H9 (cell line): ENCODE data around the gene CARD8. TPM values are rescaled to one million over a fixed set of nuclear protein-coding genes. Genes with fewer than 3 reads are reported as not detected.

ENCODE experiments used
- DNase-seq: peaks from one replicate; pipeline ENCODE4 v3.0.0-alpha.2; 2017
- H2AFZ ChIP-seq: one replicate; pipeline ENCODE4 v1.6.1; 2013; ENCODE audit warnings: mild to moderate bottlenecking, low read length, control low read depth, moderate library complexity
- H2AK5ac ChIP-seq: 2 replicates; pipeline ENCODE4 v1.6.1; 2013; ENCODE audit warnings: low read length, control low read depth, mixed read lengths; ENCODE audit not compliant: insufficient read length
- H2BK120ac ChIP-seq: one replicate; pipeline ENCODE4 v1.6.1; 2013; ENCODE audit warnings: low read depth, mild to moderate bottlenecking, low read length, control low read depth, inconsistent platforms; ENCODE audit not compliant: poor library complexity, severe bottlenecking
- H2BK12ac ChIP-seq: 2 replicates; pipeline ENCODE4 v1.6.1; 2013; ENCODE audit warnings: low read length, control low read depth, mixed read lengths, low read depth; ENCODE audit not compliant: insufficient read length
- H2BK15ac ChIP-seq: 2 replicates; pipeline ENCODE4 v1.6.1; 2013; ENCODE audit warnings: low read depth, low read length, control low read depth
- H2BK20ac ChIP-seq: one replicate; pipeline ENCODE4 v1.6.1; 2013; ENCODE audit warnings: low read depth, mild to moderate bottlenecking, low read length, control low read depth, inconsistent platforms; ENCODE audit not compliant: poor library complexity, severe bottlenecking
- H2BK5ac ChIP-seq: 2 replicates; pipeline ENCODE4 v1.6.1; 2013; ENCODE audit warnings: low read length, control low read depth, mixed read lengths; ENCODE audit not compliant: insufficient read length
- H3K14ac ChIP-seq: 2 replicates; pipeline ENCODE4 v1.6.1; 2013; ENCODE audit warnings: low read length, control low read depth; ENCODE audit not compliant: insufficient read depth
- H3K18ac ChIP-seq: 2 replicates; pipeline ENCODE4 v1.6.1; 2013; ENCODE audit warnings: low read depth, mild to moderate bottlenecking, mixed read lengths, low read length, control low read depth; ENCODE audit not compliant: insufficient read length
- H3K23ac ChIP-seq: 2 replicates; pipeline ENCODE4 v1.6.1; 2013; ENCODE audit warnings: low read length, control low read depth, mixed read lengths, low read depth; ENCODE audit not compliant: insufficient read length
- H3K23me2 ChIP-seq: 2 replicates; pipeline ENCODE4 v1.6.1; 2013; ENCODE audit warnings: low read depth, mild to moderate bottlenecking, mixed read lengths, low read length, control low read depth; ENCODE audit not compliant: insufficient read length, poor library complexity, severe bottlenecking
- H3K27ac ChIP-seq: 2 replicates; pipeline ENCODE4 v1.5.1; 2013; ENCODE audit warnings: low read length, control low read depth, mixed read lengths, low read depth; ENCODE audit not compliant: insufficient read length
- H3K27me3 ChIP-seq: 2 replicates; pipeline ENCODE4 v1.6.1; 2013; ENCODE audit warnings: low read length, control low read depth, inconsistent platforms; ENCODE audit not compliant: insufficient read depth
- H3K4ac ChIP-seq: 2 replicates; pipeline ENCODE4 v1.6.1; 2013; ENCODE audit warnings: low read depth, mild to moderate bottlenecking, control low read depth, inconsistent platforms, low read length, moderate library complexity
- H3K4me1 ChIP-seq: 2 replicates; pipeline ENCODE4 v1.6.1; 2013; ENCODE audit warnings: low read length, control low read depth, inconsistent platforms; ENCODE audit not compliant: insufficient read depth
- H3K4me2 ChIP-seq: 2 replicates; pipeline ENCODE4 v1.6.1; 2013; ENCODE audit warnings: low read length, control low read depth, mixed read lengths; ENCODE audit not compliant: insufficient read length, insufficient read depth
- H3K56ac ChIP-seq: 2 replicates; pipeline ENCODE4 v1.6.1; 2013; ENCODE audit warnings: low read depth, mild to moderate bottlenecking, mixed read lengths, low read length, control low read depth; ENCODE audit not compliant: insufficient read length
- H3K79me1 ChIP-seq: 2 replicates; pipeline ENCODE4 v1.6.1; 2013; ENCODE audit warnings: low read depth, mild to moderate bottlenecking, moderate library complexity, low read length, control low read depth, inconsistent platforms; ENCODE audit not compliant: insufficient read depth, poor library complexity, severe bottlenecking
- H3K79me2 ChIP-seq: 2 replicates; pipeline ENCODE4 v1.6.1; 2013; ENCODE audit warnings: low read length, control low read depth, inconsistent platforms; ENCODE audit not compliant: insufficient read depth
- H3K9ac ChIP-seq: 2 replicates; pipeline ENCODE4 v1.6.1; 2013; ENCODE audit warnings: low read length, control low read depth, mixed read lengths; ENCODE audit not compliant: insufficient read length; ENCODE audit errors: extremely low read depth
- H3K9me3 ChIP-seq: one replicate; pipeline ENCODE4 v1.6.1; 2013; ENCODE audit warnings: low read depth, low read length, inconsistent platforms; ENCODE audit not compliant: control insufficient read depth
- H3T11ph ChIP-seq: one replicate; pipeline ENCODE4 v1.6.1; 2013; ENCODE audit warnings: mild to moderate bottlenecking, low read length, control low read depth, inconsistent platforms
- H4K20me1 ChIP-seq: one replicate; pipeline ENCODE4 v1.6.1; 2013; ENCODE audit not compliant: control insufficient read depth, insufficient read length, insufficient read depth
- H4K5ac ChIP-seq: 2 replicates; pipeline ENCODE4 v1.6.1; 2013; ENCODE audit warnings: low read depth, mild to moderate bottlenecking, mixed read lengths, low read length, control low read depth; ENCODE audit not compliant: insufficient read length
- H4K8ac ChIP-seq: replicated peaks from 2 replicates; pipeline ENCODE4 v1.6.1; 2013; ENCODE audit warnings: low read length, control low read depth, mixed read lengths, low read depth; ENCODE audit not compliant: insufficient read length
- H4K91ac ChIP-seq: 2 replicates; pipeline ENCODE4 v1.6.1; 2013; ENCODE audit warnings: low read depth, mild to moderate bottlenecking, moderate library complexity, mixed read lengths, low read length, control low read depth; ENCODE audit not compliant: insufficient read length
- H3K27ac Mint-ChIP-seq, 3 experiments: 2 replicates in 2 of 3; 3 replicates in 1 of 3; pipeline ENCODE4 v1.8.0; 2020 to 2021; ENCODE audit warnings: mixed read lengths in 3 of 3, mild to moderate bottlenecking in 1 of 3, moderate library complexity in 1 of 3
- H3K27me3 Mint-ChIP-seq: 2 replicates; pipeline ENCODE4 v1.8.0; 2021; ENCODE audit warnings: low read depth, mild to moderate bottlenecking, moderate library complexity, mixed read lengths
- H3K36me3 Mint-ChIP-seq, 3 experiments: 2 replicates in 2 of 3; 3 replicates in 1 of 3; pipeline ENCODE4 v1.8.0; 2020 to 2021; ENCODE audit warnings: low read depth in 3 of 3, mixed read lengths in 3 of 3; ENCODE audit not compliant: insufficient read depth in 1 of 3
- H3K4me1 Mint-ChIP-seq, 2 experiments: 2 replicates each; pipeline ENCODE4 v1.8.0; 2020; ENCODE audit warnings: mixed read lengths in 2 of 2
- H3K4me3 Mint-ChIP-seq, 2 experiments: 2 replicates in 1 of 2; 3 replicates in 1 of 2; pipeline ENCODE4 v1.8.0; 2020 to 2021; ENCODE audit warnings: mild to moderate bottlenecking in 2 of 2, mixed read lengths in 2 of 2, moderate library complexity in 1 of 2
- H3K9me3 Mint-ChIP-seq, 2 experiments: 2 replicates in 1 of 2; 3 replicates in 1 of 2; pipeline ENCODE4 v1.8.0; 2020; ENCODE audit warnings: mild to moderate bottlenecking in 2 of 2, mixed read lengths in 2 of 2, moderate library complexity in 1 of 2
- WGBS: extraction: QIAGEN DNeasy Blood & Tissue Kit; methylation state at CpG from one replicate; pipeline ENCODE4 v1.1.7; 2013; ENCODE audit warnings: missing lambda C conversion rate, low lambda C conversion rate, mixed read lengths; ENCODE audit not compliant: insufficient read length; ENCODE audit errors: extremely low coverage; 5-methylcytosine and 5-hydroxymethylcytosine counted together
- total RNA-seq: library from RNA; stranded (reverse); gene quantifications from 2 replicates; pipeline ENCODE4 v1.2.1, GENCODE V29; 2021
- TF ChIP-seq, protein P1 (sequence below): fragments of 200-600 bp; sonication (generic); conservative IDR thresholded peaks from 3 replicates; pipeline ENCODE4 v1.8.0; 2021; ENCODE audit warnings: antibody characterized with exemption, mild to moderate bottlenecking

The CARD8 gene
- total RNA-seq, 1 experiment from 2014 or later = 21.0 TPM

- H3K56ac ChIP-seq = no peak overlapping the region
- H2BK20ac ChIP-seq = no peak overlapping the region
- no peak overlapping the region for H3K9ac ChIP-seq
- H3T11ph ChIP-seq = no peak overlapping the region
- Mint-ChIP-seq H3K4me3 (peak overlapping the region; percentile 96 to 98), H3K4me1 (peaks cover 13 to 17% of the 10 kb centered on the region in 2 experiments), H3K27me3 (no peaks in the 10 kb centered on the region; the same call in 1 of the 2 replicates), H3K27ac (no peak overlapping the region), H3K9me3 (no peaks in the 10 kb centered on the region), H3K36me3 (peaks cover 26 to 44% (median 39%) of the 10 kb centered on the region in 3 experiments; a peak in 6 of 7 replicates)
- peaks cover 7% of the 10 kb centered on the region for H3K23me2 ChIP-seq
- H4K8ac ChIP-seq = no peak overlapping the region
- H3K79me2 ChIP-seq = peaks cover 15% of the 10 kb centered on the region; the same call in 1 of the 2 replicates
- TF ChIP-seq, protein P1, sequence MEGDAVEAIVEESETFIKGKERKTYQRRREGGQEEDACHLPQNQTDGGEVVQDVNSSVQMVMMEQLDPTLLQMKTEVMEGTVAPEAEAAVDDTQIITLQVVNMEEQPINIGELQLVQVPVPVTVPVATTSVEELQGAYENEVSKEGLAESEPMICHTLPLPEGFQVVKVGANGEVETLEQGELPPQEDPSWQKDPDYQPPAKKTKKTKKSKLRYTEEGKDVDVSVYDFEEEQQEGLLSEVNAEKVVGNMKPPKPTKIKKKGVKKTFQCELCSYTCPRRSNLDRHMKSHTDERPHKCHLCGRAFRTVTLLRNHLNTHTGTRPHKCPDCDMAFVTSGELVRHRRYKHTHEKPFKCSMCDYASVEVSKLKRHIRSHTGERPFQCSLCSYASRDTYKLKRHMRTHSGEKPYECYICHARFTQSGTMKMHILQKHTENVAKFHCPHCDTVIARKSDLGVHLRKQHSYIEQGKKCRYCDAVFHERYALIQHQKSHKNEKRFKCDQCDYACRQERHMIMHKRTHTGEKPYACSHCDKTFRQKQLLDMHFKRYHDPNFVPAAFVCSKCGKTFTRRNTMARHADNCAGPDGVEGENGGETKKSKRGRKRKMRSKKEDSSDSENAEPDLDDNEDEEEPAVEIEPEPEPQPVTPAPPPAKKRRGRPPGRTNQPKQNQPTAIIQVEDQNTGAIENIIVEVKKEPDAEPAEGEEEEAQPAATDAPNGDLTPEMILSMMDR = no peak
- peak overlapping the region; percentile 93 for H3K4me2 ChIP-seq
- no peak overlapping the region for H3K18ac ChIP-seq
- no peak overlapping the region for H2BK120ac ChIP-seq
- no peak overlapping the region for H4K91ac ChIP-seq
- H2AK5ac ChIP-seq = no peak overlapping the region
- WGBS = no CpG with 5 or more reads among the region's 37 CpGs
- no peak overlapping the region for H3K4ac ChIP-seq
- no peak overlapping the region for H3K23ac ChIP-seq
- H4K5ac ChIP-seq = no peak overlapping the region
- H4K20me1 ChIP-seq = no peaks in the 10 kb centered on the region
- H2BK5ac ChIP-seq = no peak overlapping the region
- H3K9me3 ChIP-seq = no peaks in the 10 kb centered on the region
- no peaks in the 10 kb centered on the region for H3K27me3 ChIP-seq
- H2BK15ac ChIP-seq = no peak overlapping the region
- H3K14ac ChIP-seq = no peak overlapping the region; the same call in 1 of the 2 replicates
- DNase-seq = no peak
- peaks cover 4% of the 10 kb centered on the region for H3K79me1 ChIP-seq
- H2AFZ ChIP-seq = no peak overlapping the region
- H2BK12ac ChIP-seq = no peak overlapping the region
- no peak overlapping the region for H3K27ac ChIP-seq
- H3K4me1 ChIP-seq = no peaks in the 10 kb centered on the region; the same call in 1 of the 2 replicates
Measured at GRCh38 chr19:48171710-48172109, 84.0 kb downstream of the CARD8 start.
